GM19324 (cell line): ENCODE data around the gene GYG2.
"Not testable (repeated sequence)": the region's sequence is repeated elsewhere in the genome, so short reads cannot be mapped to it uniquely, and the experiment has no call there.

ENCODE experiments used
- ATAC-seq: cut with Tn5 transposase; IDR thresholded peaks from one replicate; pipeline ENCODE4 v1.9.1; 2021; ENCODE audit warnings: mild to moderate bottlenecking, moderate library complexity; ENCODE audit not compliant: unreplicated experiment, low FRiP score

Gene GYG2

GRCh38 chrX:2828344-2828958 is at the start of gene GYG2:
GYG2 (plus strand) TSS chrX:2828930; CDS start chrX:2830189, 1,259 bp downstream.
- ATAC-seq: no peak

GRCh38 chrX:2780472-2781225 is 48.1 kb upstream of the GYG2 start:
- not testable (repeated sequence) for ATAC-seq

GRCh38 chrX:2781226-2781571 is 47.5 kb upstream of the GYG2 start:
- ATAC-seq: no peak

GRCh38 chrX:2781698-2782097 is 47.0 kb upstream of the GYG2 start:
- no peak for ATAC-seq

GRCh38 chrX:2782171-2782570 is 46.6 kb upstream of the GYG2 start:
- no peak for ATAC-seq

GRCh38 chrX:2782778-2783177 is 46.0 kb upstream of the GYG2 start:
- no peak for ATAC-seq

GRCh38 chrX:2784026-2784425 is 44.7 kb upstream of the GYG2 start:
- ATAC-seq: no peak

- ATAC-seq: no peak
Measured at GRCh38 chrX:2785538-2785937, 43.2 kb upstream of the GYG2 start.

- ATAC-seq: no peak
Measured at GRCh38 chrX:2788980-2789379, 39.8 kb upstream of the GYG2 start.

- ATAC-seq: no peak
Measured at GRCh38 chrX:2789569-2789968, 39.2 kb upstream of the GYG2 start.

GRCh38 chrX:2793752-2794151 is 35.0 kb upstream of the GYG2 start:
- no peak for ATAC-seq

GRCh38 chrX:2794336-2794735 is 34.4 kb upstream of the GYG2 start:
- no peak for ATAC-seq

GRCh38 chrX:2796808-2797207 is 31.9 kb upstream of the GYG2 start:
- not testable (repeated sequence) for ATAC-seq

GRCh38 chrX:2799369-2799768 is 29.4 kb upstream of the GYG2 start:
- no peak for ATAC-seq

- not testable (repeated sequence) for ATAC-seq
Measured at GRCh38 chrX:2799980-2800379, 28.8 kb upstream of the GYG2 start.

- no peak for ATAC-seq
Measured at GRCh38 chrX:2801223-2801622, 27.5 kb upstream of the GYG2 start.

- ATAC-seq: not testable (repeated sequence)
Measured at GRCh38 chrX:2802376-2803090, 26.2 kb upstream of the GYG2 start.

GRCh38 chrX:2803486-2803885 is 25.2 kb upstream of the GYG2 start:
- not testable (repeated sequence) for ATAC-seq

- not testable (repeated sequence) for ATAC-seq
Measured at GRCh38 chrX:2804106-2804843, 24.5 kb upstream of the GYG2 start.

- not testable (repeated sequence) for ATAC-seq
Measured at GRCh38 chrX:2804858-2805257, 23.9 kb upstream of the GYG2 start.

- ATAC-seq: no peak
Measured at GRCh38 chrX:2811271-2811670, 17.5 kb upstream of the GYG2 start.
